Heart left ventricle (tissue), 16 donors: ENCODE results near the gene RYR3. TPM values are rescaled to one million over a fixed set of nuclear protein-coding genes. Genes with fewer than 3 reads are reported as not detected.
"Not testable (repeated sequence)": the region's sequence is repeated elsewhere in the genome, so short reads cannot be mapped to it uniquely, and the experiment has no call there.

Source experiments
- ATAC-seq, 4 donors: fragments of 200-7000 bp; cut with Tn5 transposase; one replicate each; pipeline ENCODE4 v1.9.1; 2020 to 2022; ENCODE audit warnings: moderate library complexity in 4 of 4, mild to moderate bottlenecking in 3 of 4, moderate number of reproducible peaks in 1 of 4
- DNase-seq, 5 donors: peaks; one replicate each; pipeline ENCODE4 v3.0.0-alpha.2; 2020
- H3K27ac ChIP-seq, 12 donors: fragments of 200-600 bp; sonication (generic) in 4 of 12; one replicate each; pipeline versions ENCODE4 v1.5.0 to v1.8.0; 2016 to 2022; ENCODE audit warnings: mild to moderate bottlenecking in 2 of 12
- H3K27me3 ChIP-seq, 9 donors: fragments of 200-600 bp; sonication (generic) in 2 of 9; one replicate each; pipeline versions ENCODE4 v1.5.1 to v1.8.0; 2016 to 2022; ENCODE audit warnings: mild to moderate bottlenecking in 3 of 9
- H3K36me3 ChIP-seq, 9 donors: fragments of 200-600 bp; sonication (generic) in 2 of 9; one replicate each; pipeline versions ENCODE4 v1.5.0 to v1.8.0; 2018 to 2022; ENCODE audit warnings: mild to moderate bottlenecking in 2 of 9
- H3K4me1 ChIP-seq, 12 donors: fragments of 200-600 bp; sonication (generic) in 4 of 12; one replicate each; pipeline versions ENCODE4 v1.5.0 to v1.8.0; 2016 to 2022; ENCODE audit warnings: mild to moderate bottlenecking in 3 of 12
- H3K4me3 ChIP-seq, 12 donors: fragments of 200-600 bp; sonication (generic) in 4 of 12; one replicate each; pipeline versions ENCODE4 v1.5.0 to v1.8.0; 2017 to 2022; ENCODE audit warnings: mild to moderate bottlenecking in 9 of 12, moderate library complexity in 4 of 12
- H3K9me3 ChIP-seq, 12 donors: fragments of 200-600 bp; sonication (generic) in 4 of 12; one replicate each; pipeline versions ENCODE4 v1.5.0 to v1.8.0; 2016 to 2022; ENCODE audit warnings: mild to moderate bottlenecking in 1 of 12
- CTCF ChIP-seq, 12 donors: fragments of 200-600 bp; sonication (generic) in 4 of 12; IDR thresholded peaks; one replicate each; pipeline versions ENCODE4 v1.5.0 to v1.8.0; 2018 to 2022; ENCODE audit warnings: antibody characterized with exemption in 12 of 12, mild to moderate bottlenecking in 5 of 12
- POLR2A ChIP-seq, 2 donors: fragments of 450-650 bp; IDR thresholded peaks; one replicate each; pipeline ENCODE4 v1.6.1; 2017; ENCODE audit warnings: antibody characterized with exemption in 2 of 2, mild to moderate bottlenecking in 2 of 2, moderate library complexity in 2 of 2
- WGBS, 4 donors: extraction: QIAGEN DNeasy Blood & Tissue Kit in 2 of 4; methylation state at CpG; one replicate each; pipeline versions ENCODE4 v1.1.5 to v1.1.7; 2013 to 2018; 5-methylcytosine and 5-hydroxymethylcytosine counted together
- intact Hi-C, 10 donors: fragments of 100-400 bp; cut with DNase I; formaldehyde crosslinking; loops; one replicate each; pipeline versions ENCODE4 v1.11.1 to v1.14.2; 2022
- polyA plus RNA-seq, 2 donors: library from polyadenylated mRNA; stranded (reverse); fragments of 200-250 nt; gene quantifications; one replicate each; pipeline ENCODE4 v1.2.3, GENCODE V29; 2013
- total RNA-seq, 9 donors: library from RNA; depleted of rRNA in 2 of 9; stranded (reverse); fragments of >200 nt in 2 of 9; fragmentation: NEBNext Ultra II Directional in 3 of 9; extraction: Animal tissue kit (Norgen Biotek cat#: 25700) in 3 of 9; gene quantifications; one replicate each; pipeline versions ENCODE4 v1.1.0 to v1.2.4, GENCODE V29; 2016 to 2023
- donor health status: ischemic (EF 13 %, LVEDD 7.1; RV severe dilation, severe dysfunction).
- donor health status: healthy with polysubstance abuse.
- donor health status: DM: no; HTN: yes; CAD: no.
- donor health status: DM: no; HTN: no; CAD: no.
- donor health status: ischemic (EF 25% LVEDD 6.9; RV normal size, moderate dysfunction).
- donor health status: ischemic (EF 25% LVEDD 5.7; RV mildly dilated, moderate dysfunction).
- donor health status: healthy.
- donor health status: DM: yes; HTN: yes; CAD: no.
- donor health status: ischemic (EF 35%, LVEDD 5.7; RV mildly dilated, moderate dysfunction).
- donor health status: nonischemic (EF 11% LVEDD 7.7; RV severe dilation, severe dysfunction).
- donor health status: DM: yes; HTN: yes; CAD: no.
- donor health status: PGD.
- donor health status: ischemic (EF 29% LVEDD 5.4; RV normal size, mild dysfunction).
- donor health status: nonischemic (EF 23%, LVEDD 6.1; RV moderate dilation, normal function).

RYR3 gene
- total and polyA plus RNA-seq, 11 donors: 0.01 to 0.35 (median 0.23) TPM; not detected in 2

GRCh38 chr15:33569036-33569435, 258.3 kb downstream of the RYR3 start:
- no peak for TF ChIP-seq POLR2A (IDR thresholded peaks at IDR 0.05)
- TF ChIP-seq CTCF (IDR thresholded peaks at IDR 0.05): no peak

GRCh38 chr15:33577911-33578310, 267.1 kb downstream of the RYR3 start:
- H3K4me1 ChIP-seq, intact Hi-C loops, H3K27ac ChIP-seq, H3K27me3 ChIP-seq, H3K9me3 ChIP-seq, ATAC-seq, H3K36me3 ChIP-seq, H3K4me3 ChIP-seq, DNase-seq: not testable (repeated sequence)
- 40 to 88% (median 77%) methylated on average over 2 of the region's 2 CpGs for WGBS, 4 donors

More at GRCh38 chr15:33569036-33569435, 258.3 kb downstream of the RYR3 start:
- no peaks in the 10 kb centered on the region for H3K27me3 ChIP-seq
- no peaks in the 10 kb centered on the region for H3K36me3 ChIP-seq
- H3K4me3 ChIP-seq: no peak overlapping the region
- ATAC-seq: no peak
- peaks cover 0 to 14% (median 0%) of the 10 kb centered on the region in 12 donors for H3K9me3 ChIP-seq
- no peak overlapping the region for H3K27ac ChIP-seq
- no peak for DNase-seq
- intact Hi-C loops: no loop called here
- no peaks in the 10 kb centered on the region for H3K4me1 ChIP-seq
- 80 to 96% (median 85%) methylated on average over 1 of the region's 1 CpG for WGBS, 4 donors

GRCh38 chr15:33580526-33580925, 269.8 kb downstream of the RYR3 start:
- Histone ChIP-seq H3K4me3 (no peak overlapping the region), H3K27ac (no peak overlapping the region), H3K36me3 (no peaks in the 10 kb centered on the region), H3K27me3 (no peaks in the 10 kb centered on the region), H3K4me1 (no peaks in the 10 kb centered on the region), H3K9me3 (no peaks in the 10 kb centered on the region)
- ATAC-seq (no peak), DNase-seq (no peak)
- WGBS, 4 donors: 74 to 80% (median 75%) methylated on average over 2 of the region's 2 CpGs
- intact Hi-C loops: no loop called here
- TF ChIP-seq POLR2A (IDR thresholded peaks at IDR 0.05): no peak
- TF ChIP-seq CTCF (IDR thresholded peaks at IDR 0.05): no peak

- Histone ChIP-seq H3K4me1 (no peaks in the 10 kb centered on the region), H3K27ac (no peak overlapping the region), H3K27me3 (no peaks in the 10 kb centered on the region), H3K36me3 (no peaks in the 10 kb centered on the region), H3K9me3 (no peaks in the 10 kb centered on the region), H3K4me3 (no peak overlapping the region)
- 31 to 42% (median 37%) methylated on average over 3 of the region's 3 CpGs for WGBS, 4 donors
- no peak for ATAC-seq
- DNase-seq: no peak
- intact Hi-C loops: no loop called here
- TF ChIP-seq CTCF (IDR thresholded peaks at IDR 0.05): no peak
- no peak for TF ChIP-seq POLR2A (IDR thresholded peaks at IDR 0.05)
These were observed 270.3 kb downstream of the RYR3 start for GRCh38 chr15:33581032-33581431.

- TF ChIP-seq POLR2A (IDR thresholded peaks at IDR 0.05): no peak
- TF ChIP-seq CTCF (IDR thresholded peaks at IDR 0.05): no peak
- Histone ChIP-seq H3K27ac (no peak overlapping the region), H3K36me3 (no peaks in the 10 kb centered on the region), H3K9me3 (peaks cover 0 to 3% (median 0%) of the 10 kb centered on the region in 12 donors), H3K4me1 (no peaks in the 10 kb centered on the region), H3K27me3 (no peaks in the 10 kb centered on the region), H3K4me3 (no peak overlapping the region)
- ATAC-seq (peak in 3 of 4 donors; percentile 39 to 85 (median 67)), DNase-seq (peak in 1 of 5 donors; percentile 11)
- 49 to 60% (median 53%) methylated on average over 8 of the region's 8 CpGs for WGBS, 4 donors
- intact Hi-C loops: no loop called here
These were observed 274.0 kb downstream of the RYR3 start for GRCh38 chr15:33584797-33585196.
